NCI-H2196 (cell line): ENCODE data around the gene NTM.

Experiments used
- DNase-seq: peaks from one replicate; lab custom pipeline; 2025; ENCODE audit not compliant: unreplicated experiment; lab: John Stamatoyannopoulos, UW

Gene NTM

DNA sequence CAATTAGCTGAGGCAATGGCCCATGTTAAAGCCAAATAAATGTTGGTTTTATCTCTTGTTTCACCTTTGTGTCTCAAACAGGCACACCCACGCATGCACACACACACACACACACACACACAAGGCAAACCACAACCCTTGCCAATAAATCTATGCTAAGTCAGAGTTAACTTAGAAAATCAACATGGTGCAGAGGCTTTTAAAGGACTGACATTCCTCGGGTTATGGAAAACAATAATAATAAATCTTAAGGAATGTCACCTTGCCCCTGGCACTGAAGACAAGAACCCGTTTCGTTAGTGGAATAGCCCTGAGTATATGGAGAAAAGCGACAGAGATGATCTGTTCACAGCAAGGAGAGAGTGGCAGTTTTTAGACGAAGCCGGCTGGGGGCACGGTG, 326.3 kb downstream of the NTM start:
- DNase-seq: no peak

DNA sequence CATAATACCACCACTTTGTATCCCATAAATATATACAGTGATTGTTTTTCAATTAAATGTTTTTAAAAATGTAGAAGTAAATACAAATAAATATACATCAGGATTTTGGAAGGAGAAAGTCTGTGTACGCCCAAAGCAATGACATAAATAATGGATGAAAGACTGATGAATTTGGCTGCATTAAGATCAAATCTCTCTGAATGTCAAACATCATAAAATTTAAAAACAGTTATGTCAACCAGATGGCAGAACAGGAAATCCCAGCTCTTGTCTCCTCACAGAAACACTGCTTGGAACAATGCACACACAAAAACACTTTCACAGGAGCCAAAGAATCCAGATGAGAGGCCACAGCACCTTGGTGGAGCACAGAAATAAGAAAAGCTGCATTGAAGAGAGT, 332.9 kb downstream of the NTM start:
- no peak for DNase-seq

DNA sequence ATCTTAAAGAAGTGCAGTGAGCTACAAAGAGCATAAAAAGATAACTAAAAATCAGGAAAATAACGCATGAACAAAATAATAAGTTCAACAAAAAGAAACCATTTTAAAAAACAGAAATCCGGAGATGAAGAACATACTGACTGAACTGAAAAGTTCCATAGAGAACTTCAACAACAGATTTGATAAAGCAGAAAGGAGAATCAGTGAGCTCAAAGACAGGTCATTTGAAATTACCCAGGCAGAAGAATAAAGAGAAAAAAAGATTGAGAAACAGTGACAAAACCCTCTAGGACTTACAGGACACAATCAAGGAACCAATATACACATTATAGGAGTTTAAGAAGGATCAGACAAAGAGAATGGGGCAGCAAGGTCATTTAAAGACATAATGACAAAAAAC, 334.3 kb downstream of the NTM start:
- no peak for DNase-seq

DNA sequence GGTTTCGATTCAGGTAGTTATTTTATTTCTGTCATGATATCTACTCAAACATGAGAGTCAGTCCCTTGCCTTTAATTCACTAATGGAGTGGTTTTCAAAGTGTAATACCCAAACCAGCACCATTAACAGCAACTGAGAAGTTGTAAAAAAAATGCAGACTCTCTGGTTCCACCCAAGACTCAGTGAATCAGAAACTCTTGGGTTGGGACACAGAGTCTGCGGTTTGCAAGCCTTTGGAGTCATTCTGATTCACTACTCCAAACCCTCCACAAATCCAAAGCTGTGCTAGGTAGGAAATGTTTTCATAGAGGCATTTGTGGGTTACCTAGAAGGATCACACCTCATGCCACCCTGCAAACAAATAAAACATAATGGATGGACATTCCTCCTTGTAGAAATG, 340.1 kb downstream of the NTM start:
- no peak for DNase-seq

DNA sequence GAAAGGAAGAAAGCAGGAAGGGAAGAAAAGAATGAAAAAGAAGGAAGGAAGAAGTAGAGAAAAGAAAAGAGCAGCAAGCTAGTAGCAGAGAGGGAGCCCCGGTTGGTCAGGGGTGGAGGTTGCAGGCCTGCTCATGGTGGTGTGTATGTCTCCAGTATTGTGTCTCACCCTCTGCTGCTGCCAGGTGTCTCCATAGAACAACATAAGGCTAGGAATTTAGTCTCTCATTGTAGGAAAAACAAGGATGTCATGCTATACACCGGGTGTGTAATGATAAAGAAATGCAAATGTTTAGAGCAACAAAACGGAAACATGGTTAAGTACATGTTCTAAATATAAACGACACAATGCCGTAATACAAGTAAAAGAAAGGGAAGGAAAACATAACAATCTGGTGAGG, 342.5 kb downstream of the NTM start:
- no peak for DNase-seq

DNA sequence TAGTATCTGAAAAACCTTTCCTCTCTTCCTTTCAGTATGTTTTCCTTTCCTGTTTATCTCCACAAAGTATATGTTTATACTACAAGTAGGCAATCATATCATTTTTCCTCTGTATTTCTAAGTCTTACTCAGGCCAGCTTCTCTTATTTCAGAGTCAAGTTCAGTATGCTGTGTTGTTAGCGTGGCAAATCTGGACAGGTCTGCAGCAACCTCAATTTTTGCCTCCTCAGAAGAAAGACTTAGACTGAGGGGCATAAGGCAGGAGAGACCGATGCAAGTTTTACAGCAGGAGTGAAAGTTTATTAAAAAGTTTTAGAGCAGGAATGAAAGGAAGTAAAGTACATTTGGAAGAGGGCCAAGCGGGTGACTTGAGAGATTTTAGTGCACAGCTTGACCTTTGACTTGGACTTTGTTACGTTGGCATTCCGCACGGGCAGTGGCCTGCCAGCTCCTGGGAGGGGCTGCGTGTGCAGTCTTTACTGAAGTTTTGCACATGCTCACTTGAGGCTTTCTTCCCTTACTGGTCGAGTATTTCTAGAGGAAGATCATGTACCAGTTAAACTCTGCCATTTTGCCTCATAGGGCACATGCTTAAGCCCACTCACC, 343.2 kb downstream of the NTM start:
- DNase-seq: no peak

DNA sequence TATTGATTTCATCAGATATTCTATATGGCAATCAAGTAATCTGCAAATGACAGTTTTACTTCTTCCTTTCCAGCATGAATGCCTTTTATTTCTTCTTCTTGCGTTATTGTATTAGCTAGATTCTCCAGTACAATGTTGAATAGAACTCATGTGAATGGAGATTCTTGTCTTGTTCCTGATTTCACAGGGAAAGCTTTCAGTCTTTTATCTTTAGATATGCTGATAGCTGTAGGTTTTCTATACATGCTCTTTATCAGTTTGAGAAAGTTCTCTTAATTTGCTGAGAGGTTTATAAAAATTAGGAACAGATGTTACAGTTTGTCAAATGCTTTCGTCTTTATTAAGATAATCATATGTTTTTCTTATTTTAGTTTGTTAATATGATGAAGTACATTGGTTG, 347.2 kb downstream of the NTM start:
- no peak for DNase-seq

DNA sequence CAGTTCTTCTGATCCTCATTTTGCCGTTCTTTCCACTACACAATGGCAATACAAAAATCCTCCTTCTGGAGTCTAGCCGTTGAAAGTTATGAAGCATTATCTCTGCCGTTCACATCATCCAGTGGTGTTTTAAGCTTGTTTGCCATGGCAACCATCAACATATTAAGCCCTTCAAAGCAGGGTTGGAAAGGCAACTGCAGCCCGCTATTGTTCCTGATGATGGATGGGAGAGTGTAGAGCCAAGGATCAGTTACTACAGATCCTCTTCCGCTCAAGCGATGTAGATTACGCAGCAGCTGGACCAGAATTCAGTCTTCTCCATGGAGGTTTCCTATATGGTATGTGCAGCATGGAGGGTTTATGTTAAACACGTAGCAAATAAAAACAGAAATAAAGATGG, 352.7 kb downstream of the NTM start:
- no peak for DNase-seq

DNA sequence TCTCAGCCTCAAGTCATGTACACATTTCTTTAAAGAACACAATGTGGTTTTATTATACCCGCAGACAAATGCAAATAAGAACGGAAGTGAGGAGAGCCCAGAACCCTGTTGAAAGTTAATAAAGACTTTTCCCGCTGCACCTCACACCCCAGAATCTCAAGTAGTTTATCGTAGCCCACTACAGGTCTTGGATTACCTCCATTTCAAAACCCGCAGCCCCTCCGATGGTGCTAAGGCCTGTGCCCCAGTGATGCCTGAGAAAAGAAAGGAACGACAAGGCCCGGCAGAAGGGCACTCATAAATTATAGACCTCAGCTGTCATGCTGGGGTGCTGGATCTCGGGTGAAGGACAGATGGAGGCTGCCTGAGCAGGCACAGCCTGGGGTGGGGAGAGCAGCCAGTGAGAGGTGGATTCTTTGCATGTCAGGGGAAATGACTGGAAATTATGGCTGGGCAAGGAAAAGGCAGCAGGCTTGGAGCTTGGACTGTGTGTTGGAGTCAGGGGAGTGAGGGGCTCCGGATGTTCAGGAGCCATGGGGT, 354.1 kb downstream of the NTM start:
- no peak for DNase-seq

DNA sequence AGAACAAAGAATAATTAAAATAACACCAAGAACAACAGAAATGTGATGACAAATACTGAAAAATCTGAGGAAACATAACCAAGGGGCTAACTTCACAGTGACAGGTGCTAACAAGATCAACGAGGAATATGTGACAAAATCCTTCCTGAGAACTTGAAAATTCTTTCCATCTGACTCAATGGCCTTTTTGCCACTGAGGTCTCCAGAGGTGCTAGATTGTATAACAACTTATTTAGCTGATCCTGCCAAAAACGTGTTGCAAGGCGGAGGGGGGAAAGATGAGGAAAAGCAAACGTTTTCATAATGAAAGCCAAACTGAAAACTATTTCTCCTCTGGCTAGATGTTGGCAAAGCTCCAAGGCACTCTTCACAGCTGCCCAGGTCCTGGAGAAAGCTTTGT, 364.5 kb downstream of the NTM start:
- no peak for DNase-seq

DNA sequence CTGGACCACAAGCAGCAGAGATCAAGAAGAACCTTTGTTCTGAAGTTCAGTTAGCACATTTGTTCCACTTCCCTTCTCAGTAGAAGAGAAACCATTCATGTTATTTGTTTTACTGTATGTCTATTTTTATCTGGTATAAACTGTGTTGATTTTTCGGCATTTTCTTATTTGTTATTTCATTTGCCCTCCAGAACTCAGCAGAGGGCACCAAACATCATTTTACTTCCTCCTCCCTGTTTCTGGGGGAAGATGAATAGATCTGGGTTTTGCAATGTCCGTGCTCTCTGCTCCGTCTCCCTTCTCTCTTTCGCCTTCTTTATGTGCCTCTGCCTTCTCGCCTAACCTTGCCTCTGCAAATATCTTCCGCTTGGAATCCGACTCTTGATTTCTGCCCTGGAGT, 366.9 kb downstream of the NTM start:
- no peak for DNase-seq

DNA sequence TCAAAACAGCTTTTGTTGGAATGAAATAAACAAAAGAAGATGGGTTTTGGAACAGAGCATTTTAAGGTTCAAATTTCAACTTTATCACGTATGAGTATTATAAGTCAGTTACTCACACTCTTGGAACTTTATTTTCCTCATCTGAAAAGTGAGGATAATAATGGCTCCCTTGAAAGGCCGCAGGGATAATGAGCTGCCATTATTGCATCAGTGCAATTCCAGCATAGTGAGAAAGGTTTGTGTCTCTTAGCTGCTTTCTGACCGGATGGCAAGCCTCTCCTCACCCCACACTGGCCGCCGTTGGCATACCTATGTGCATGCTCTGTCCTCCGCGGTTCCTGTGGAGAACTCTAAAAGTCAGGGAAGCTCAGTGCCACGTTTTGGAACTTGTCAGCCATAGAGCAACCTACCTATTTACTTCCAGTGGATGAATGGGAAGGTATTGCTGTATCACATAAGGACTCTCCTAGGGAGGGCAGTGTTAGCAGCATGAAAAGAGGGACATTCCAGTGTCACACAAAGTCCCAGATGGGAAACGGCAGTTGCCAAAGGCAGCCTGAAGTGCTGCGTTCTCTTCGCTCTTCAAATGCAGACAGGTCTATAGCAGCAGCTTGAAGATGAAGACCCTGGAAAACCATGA, 368.9 kb downstream of the NTM start:
- DNase-seq: no peak

DNA sequence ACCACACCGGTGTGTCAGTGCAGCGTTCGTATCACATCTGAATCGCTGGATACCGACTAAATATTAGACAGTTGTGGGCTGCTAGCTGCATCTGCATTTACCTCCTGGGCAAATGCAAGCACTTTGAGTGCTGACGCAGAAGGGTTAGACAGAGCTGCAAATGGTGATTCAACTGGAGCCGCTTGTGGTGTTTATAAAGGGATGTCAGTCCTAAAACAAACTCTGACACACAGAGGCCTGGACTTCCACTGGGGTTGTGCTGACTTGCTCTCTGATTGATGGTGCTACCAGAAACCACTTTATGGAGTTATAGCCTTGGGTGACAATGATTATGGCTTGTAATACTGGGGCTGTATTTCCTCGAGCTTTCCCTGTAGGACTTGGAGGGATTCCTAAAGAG, 374.4 kb downstream of the NTM start:
- DNase-seq: no peak

DNA sequence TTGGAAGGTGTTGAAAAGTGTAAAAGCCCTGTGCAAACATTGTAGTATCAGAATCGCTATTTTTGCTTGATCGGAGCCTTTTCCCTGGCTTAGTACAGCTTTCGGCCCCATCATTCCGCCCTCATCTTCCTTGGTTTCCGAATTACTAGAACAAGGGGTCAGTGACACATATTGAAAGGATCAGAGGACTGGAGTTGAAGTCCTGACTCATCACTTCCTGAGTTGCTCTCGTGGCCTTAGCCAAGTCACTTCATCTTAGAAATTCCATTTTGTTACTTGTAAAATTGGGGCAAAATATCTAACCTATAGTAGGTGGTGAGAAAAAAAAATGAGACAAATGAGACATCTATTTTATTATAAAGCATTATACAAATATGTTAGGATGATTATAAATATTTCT, 375.0 kb downstream of the NTM start:
- DNase-seq: no peak

DNA sequence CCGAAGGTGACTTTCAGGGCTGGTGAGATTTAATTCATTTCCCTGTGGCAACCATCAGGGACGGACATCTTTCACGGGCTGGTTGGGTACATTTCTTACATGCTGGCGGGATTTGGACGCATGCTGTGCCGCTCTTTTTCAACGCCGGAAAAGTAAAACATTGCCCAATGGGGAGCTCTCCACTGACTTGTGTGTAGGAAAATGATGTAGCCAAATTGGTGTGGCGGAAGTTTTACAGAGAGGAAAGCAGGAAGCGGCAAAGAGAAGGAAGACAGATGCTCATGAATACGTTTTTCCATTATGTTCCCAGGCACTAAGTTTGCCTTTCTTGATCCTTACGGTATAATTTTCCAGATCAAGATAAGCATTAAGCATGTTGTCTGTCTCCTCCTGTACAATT, 375.8 kb downstream of the NTM start:
- DNase-seq: no peak

DNA sequence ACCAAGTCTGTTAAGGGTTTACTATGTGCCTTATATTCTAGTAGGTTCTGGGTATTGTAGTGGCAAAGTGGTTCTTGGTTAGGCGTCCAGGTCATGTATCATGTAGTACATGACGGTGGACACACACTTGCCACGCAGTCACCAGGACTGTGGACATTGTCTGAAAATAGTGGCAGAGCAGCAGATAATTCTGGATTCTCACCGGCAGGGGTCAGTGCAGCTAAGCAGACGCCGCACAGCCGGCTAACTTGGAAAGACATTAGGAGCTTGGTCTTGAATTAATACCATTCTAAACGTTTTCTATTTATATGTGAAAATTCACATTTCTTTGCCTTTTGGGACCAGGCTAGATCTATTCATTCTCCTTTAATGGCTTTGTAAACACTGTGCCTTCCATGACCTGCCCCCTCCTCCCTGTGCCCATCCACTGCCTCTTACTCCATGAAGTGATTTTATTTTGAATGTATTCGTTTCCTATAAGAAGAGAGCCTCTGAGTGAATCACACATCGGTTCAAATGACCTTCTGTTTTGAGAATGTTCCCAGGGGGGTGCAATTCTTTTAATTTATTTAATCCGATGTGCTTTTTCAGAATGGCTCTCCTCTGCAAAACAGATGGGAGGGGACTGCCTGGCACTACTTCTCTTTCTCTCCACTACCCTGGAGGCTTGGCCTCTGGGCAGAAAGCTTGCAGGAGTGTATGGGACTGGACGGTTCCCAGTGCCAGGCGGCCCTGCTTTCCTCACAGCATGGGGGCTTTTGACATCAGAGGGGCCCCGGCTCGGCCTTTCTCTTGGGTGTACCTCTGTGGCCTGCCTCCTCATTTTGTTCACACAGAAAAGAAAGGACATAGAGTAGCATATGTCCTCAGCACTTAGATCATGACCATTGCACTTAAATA, 378.0 kb downstream of the NTM start:
- peak; percentile 25 for DNase-seq

DNA sequence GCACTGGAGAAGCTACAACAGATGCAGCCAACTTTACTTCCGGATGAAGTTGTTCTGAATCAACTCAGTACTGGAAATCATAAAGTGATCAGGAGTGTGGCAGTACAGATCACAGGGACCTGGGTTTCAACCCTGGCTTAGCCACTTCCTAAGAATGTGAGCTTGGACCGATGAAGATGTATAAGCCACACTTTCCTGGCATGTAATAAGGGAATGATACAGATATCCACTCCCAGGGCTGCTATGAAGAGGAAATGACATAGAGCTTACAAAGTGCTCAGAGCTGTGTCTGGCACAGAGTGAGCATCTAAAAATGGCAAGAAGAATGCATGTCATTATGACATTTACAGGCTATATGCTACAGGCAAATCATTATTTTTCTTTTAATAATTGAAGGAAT, 378.7 kb downstream of the NTM start:
- DNase-seq: no peak

DNA sequence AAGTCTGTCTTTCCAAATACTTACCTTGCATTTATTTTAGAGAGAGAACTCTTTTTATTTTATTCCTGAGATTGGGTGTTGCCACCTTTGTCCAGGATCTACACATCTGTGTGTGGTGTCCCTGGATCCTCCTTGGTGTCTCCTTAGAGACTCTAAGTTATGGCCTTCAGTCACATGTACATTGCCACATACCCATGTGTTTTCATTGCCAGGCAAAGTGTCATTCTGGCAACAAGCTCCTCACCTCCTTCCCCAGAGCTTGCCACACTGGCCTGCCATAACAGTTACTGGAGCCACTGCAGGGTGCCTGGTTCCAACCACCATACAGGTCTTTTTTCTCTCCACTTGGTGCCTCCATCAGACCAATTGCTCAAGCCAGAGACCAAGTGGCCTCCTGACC, 379.7 kb downstream of the NTM start:
- no peak for DNase-seq

DNA sequence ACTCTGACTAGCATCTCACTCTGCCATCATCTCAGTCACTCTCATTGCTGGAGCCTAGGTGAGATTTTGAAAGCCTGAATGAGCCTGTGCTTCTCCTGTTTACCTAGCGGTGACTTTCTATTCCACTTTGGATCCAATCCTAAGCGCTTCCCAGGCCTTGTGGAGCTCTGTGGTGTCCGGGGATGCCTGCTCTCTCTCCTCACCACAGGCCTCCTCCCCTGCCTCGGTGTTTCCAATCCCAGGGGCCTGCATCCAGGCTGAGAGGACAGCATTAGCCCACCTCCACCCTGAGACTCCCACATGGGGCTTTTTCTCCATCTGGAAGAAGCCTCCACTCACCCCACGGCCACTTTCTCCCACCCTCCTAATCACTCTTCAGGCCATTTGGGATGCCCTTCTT, 380.3 kb downstream of the NTM start:
- DNase-seq: no peak

DNA sequence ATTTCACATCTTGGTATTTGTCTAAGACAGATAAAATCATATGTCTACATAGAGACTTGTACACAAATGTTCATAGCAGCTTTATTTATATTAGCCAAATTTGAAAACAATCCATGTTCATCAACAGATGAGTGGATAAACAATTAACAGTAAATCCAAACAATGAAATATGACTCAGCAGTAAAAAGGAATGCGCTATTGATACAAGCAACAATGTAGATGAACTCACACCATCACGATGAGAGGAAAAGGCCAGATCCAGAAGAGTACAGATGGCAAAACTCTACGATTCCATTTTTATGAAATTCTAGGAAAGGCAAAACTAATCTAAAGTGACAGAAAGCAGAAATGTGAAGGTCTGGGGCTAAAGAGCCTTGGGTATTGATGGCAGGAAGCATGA, 384.3 kb downstream of the NTM start:
- no peak for DNase-seq

DNA sequence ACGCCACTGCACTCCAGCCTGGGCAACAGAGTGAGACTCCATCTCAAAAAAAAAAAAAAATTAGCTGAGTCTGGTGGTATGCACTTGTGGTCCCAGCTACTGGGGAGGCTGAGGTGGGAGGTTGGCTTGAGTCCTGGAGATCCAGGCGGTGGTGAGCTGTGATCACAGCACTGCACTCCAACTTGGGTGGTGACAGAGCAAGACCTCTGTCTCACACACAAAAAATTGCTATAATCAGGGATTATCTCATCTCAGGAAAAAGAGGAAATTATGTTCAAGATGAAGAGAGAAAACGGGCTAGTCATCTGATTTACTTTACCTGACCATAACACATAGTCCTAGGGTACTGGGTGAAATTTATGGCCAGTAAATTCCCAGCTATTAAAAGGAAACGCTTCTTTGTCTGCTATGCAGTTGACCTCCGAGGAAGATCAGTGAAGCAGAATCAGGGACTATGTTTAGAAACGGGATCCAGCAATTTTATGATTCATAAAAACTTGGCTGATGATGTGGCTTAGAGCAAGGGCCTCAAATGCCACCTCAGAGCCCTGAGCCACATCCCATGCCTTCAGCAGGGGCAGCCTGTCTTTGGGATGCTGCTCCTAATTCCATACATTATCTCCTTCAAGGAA, 386.2 kb downstream of the NTM start:
- no peak for DNase-seq

DNA sequence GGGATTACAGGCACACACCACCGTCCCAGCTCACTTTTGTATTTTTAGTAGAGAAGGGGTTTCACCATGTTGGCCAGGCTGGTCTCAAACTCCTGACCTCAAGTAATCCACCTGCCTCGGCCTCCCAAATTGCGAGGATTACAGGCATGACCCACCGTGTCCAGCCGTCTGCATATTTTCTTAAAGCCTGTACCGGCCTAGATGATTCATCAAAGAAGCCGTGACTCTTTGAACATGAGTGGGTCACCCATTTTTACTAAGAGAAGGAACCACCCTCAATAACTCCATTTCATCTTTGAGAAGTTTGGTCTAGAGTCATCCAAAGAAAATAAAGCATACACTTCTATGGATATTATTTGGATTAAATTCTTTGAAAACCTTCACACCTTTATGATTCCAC, 388.3 kb downstream of the NTM start:
- no peak for DNase-seq
